ENCODE results near the gene RBMS3. TPM values are rescaled to one million over a fixed set of nuclear protein-coding genes. Genes with fewer than 3 reads are reported as not detected.
"Not testable (repeated sequence)": the region's sequence is repeated elsewhere in the genome, so short reads cannot be mapped to it uniquely, and the experiment has no call there.

The RBMS3 gene
- total RNA-seq, 1 donor from 2014 or later = 3.4 TPM

DNA sequence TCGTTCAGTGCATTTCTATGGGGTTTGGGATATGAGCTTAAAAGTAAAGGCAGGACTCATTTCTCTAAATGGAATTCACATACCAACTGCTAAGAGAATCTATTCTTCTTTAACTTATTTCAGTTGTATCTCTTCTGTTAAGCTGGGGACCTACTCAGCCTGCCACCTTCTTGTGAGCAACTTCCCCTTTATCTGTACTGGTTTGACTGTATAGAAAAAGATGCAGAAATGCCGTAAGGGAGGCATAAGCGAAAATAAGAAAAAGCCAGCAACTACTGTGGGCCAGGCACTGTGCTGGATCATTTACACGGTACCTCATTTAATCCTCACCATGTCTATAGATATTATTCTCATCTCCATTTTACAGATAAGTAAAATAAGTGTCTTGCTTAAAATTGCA is 38.4 kb downstream of the RBMS3 start:
- Histone ChIP-seq H3K27me3 (ENCODE audit: control insufficient read depth, insufficient read depth, low read length) (no peaks in the 10 kb centered on the region), H3K36me3 (ENCODE audit: control insufficient read depth, insufficient read depth, low read length) (no peaks in the 10 kb centered on the region), H3K4me3 (ENCODE audit: low read depth, low read length) (no peak overlapping the region)
- TF ChIP-seq, protein P1, sequence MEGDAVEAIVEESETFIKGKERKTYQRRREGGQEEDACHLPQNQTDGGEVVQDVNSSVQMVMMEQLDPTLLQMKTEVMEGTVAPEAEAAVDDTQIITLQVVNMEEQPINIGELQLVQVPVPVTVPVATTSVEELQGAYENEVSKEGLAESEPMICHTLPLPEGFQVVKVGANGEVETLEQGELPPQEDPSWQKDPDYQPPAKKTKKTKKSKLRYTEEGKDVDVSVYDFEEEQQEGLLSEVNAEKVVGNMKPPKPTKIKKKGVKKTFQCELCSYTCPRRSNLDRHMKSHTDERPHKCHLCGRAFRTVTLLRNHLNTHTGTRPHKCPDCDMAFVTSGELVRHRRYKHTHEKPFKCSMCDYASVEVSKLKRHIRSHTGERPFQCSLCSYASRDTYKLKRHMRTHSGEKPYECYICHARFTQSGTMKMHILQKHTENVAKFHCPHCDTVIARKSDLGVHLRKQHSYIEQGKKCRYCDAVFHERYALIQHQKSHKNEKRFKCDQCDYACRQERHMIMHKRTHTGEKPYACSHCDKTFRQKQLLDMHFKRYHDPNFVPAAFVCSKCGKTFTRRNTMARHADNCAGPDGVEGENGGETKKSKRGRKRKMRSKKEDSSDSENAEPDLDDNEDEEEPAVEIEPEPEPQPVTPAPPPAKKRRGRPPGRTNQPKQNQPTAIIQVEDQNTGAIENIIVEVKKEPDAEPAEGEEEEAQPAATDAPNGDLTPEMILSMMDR (IDR thresholded peaks at IDR 0.05; ENCODE audit: insufficient read depth, low read length, severe bottlenecking) = no peak
- DNase-seq (ENCODE audit: low read depth) = no peak
- no peak for FAIRE-seq

DNA sequence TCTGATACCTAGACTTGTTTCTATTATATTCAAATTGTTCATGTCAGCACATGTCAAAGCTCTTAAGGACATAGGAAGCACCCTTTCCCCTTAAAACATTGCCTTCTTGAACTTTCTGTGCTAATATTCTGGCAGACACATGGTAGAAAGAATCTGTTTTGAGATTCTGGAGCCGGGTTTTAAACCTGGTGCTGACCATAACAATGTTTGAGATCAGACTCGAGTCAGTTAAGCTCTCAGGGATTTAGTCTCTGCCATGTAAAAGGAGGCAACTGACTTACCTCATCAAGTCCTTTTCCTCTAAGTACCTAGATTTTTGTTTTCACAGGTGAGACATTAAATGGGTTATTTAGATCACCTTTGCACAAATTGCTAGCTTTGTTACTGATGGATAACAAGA is 38.9 kb downstream of the RBMS3 start:
- Histone ChIP-seq H3K27me3 (ENCODE audit: control insufficient read depth, insufficient read depth, low read length) (no peaks in the 10 kb centered on the region), H3K36me3 (ENCODE audit: control insufficient read depth, insufficient read depth, low read length) (no peaks in the 10 kb centered on the region), H3K4me3 (ENCODE audit: low read depth, low read length) (no peak overlapping the region)
- FAIRE-seq (no peak), DNase-seq (ENCODE audit: low read depth) (peak; percentile 32)
- TF ChIP-seq, protein P1 (IDR thresholded peaks at IDR 0.05; ENCODE audit: insufficient read depth, low read length, severe bottlenecking) = no peak

DNA sequence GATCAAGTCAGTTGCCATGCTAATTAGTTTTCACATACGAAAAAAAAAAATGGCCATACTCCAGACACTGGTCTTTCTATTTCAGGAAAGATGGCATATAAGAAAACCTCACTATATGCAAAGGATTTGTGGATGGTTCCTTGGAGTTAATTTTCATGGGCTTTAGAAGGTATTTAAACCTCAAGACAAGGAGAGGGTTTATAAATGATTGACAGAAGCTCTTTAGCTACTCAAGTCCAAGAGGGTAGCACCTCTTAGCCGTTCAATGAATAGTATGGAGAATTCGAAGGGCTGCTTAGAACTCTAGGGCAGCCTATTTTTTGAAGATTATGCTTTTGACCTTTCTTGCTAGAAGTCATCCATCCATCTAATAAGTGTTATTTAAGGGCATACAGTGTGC is 41.7 kb downstream of the RBMS3 start:
- FAIRE-seq (no peak), DNase-seq (ENCODE audit: low read depth) (no peak)
- Histone ChIP-seq H3K36me3 (ENCODE audit: control insufficient read depth, insufficient read depth, low read length) (no peaks in the 10 kb centered on the region), H3K27me3 (ENCODE audit: control insufficient read depth, insufficient read depth, low read length) (no peaks in the 10 kb centered on the region), H3K4me3 (ENCODE audit: low read depth, low read length) (no peak overlapping the region)
- TF ChIP-seq, protein P1 (IDR thresholded peaks at IDR 0.05; ENCODE audit: insufficient read depth, low read length, severe bottlenecking) = no peak

DNA sequence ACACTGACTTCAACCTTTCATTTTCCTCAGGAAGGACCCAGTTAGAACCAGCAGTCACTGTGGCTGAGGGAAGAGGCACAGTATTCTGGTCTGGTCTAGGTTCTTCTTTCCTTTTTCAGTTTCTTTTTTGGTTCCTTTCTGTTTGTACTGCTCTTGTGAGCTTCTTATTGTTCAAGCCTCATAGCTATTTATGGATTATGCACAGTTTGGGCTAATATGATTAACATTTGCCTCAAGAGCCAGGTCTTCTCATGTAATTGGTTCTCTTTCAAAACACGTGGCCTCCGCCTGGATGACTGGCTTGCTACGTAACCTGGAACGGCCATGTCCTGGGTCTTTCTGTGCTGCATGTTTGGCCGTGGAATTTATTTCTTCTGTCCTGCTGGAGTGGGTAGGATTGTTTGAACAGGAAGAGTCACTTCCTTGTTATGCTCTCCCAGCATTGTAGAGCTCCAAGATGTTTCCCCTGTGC is 43.3 kb downstream of the RBMS3 start:
- FAIRE-seq (peak; percentile 68), DNase-seq (ENCODE audit: low read depth) (peak; percentile 86)
- no peaks in the 10 kb centered on the region for H3K27me3 ChIP-seq (ENCODE audit: control insufficient read depth, insufficient read depth, low read length)
- TF ChIP-seq, protein P1 (IDR thresholded peaks at IDR 0.05; ENCODE audit: insufficient read depth, low read length, severe bottlenecking) = no peak
- peak overlapping the region; percentile 9 for H3K4me3 ChIP-seq (ENCODE audit: low read depth, low read length)
- H3K36me3 ChIP-seq (ENCODE audit: control insufficient read depth, insufficient read depth, low read length) = no peaks in the 10 kb centered on the region

DNA sequence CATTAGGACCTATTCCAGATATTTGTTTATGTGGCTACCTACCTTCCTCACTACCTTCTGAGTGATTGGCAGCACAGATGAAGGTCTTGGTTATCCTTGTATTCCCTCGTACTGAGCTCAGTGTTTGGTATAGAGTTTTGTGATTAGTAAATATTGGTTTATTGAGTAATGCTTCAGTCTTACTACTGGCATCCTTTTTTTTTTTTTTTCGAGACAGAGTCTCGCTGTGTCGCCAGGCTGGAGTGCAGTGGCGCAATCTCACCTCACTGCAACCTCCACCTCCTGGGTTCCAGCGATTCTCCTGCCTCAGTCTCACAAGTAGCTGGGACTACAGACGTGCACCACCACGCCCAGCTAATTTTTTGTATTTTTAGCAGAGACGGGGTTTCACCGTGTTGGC is 45.7 kb downstream of the RBMS3 start:
- H3K27me3 ChIP-seq (ENCODE audit: control insufficient read depth, insufficient read depth, low read length); H3K36me3 ChIP-seq (ENCODE audit: control insufficient read depth, insufficient read depth, low read length); DNase-seq (ENCODE audit: low read depth); H3K4me3 ChIP-seq (ENCODE audit: low read depth, low read length); FAIRE-seq: not testable (repeated sequence)

DNA sequence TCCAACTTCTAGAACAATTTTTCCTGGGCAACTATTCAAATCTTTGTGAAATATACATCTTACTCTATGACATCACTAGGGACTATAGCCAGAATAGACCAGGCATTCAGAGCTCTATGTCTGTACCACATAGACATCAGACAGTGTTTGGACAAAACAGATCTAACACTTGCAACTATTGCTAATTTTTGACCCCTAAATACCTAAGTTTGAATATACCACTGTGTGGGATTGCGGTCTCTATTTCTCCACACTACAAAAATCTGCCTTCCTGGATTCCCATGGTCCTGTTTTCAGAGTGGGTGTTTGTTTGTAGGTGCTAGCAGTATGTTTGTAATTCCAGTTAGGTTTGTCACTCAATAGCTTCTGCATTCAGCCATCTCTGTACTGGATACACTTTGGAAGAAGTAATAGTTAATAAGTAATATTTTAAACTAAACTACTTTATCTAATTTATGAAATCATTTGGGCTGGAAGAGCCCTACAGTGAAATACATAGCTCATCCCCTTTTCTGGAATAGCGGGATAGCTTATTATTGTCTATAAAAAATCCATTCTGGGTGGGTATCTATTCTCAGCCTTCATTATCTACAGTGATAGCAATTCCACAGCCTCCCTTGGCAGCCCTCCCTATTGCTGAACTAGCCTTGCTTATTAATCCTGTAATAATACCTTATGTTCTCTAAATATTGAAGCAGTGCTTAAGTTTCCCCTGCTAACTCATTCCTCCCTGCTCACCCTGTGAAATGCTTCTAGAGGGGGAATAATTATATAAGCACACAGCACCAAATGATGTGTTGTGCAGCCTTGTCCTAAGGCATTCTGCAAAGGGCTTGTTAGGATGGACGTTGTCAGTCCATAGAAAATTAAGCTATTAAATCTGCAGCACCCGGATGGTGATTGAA is 49.4 kb downstream of the RBMS3 start:
- no peaks in the 10 kb centered on the region for H3K27me3 ChIP-seq (ENCODE audit: control insufficient read depth, insufficient read depth, low read length)
- DNase-seq (ENCODE audit: low read depth) = peak; percentile 13
- H3K36me3 ChIP-seq (ENCODE audit: control insufficient read depth, insufficient read depth, low read length) = no peaks in the 10 kb centered on the region
- H3K4me3 ChIP-seq (ENCODE audit: low read depth, low read length) = no peak overlapping the region
- FAIRE-seq = no peak
- TF ChIP-seq, protein P1 (IDR thresholded peaks at IDR 0.05; ENCODE audit: insufficient read depth, low read length, severe bottlenecking) = no peak

Measured in bronchial epithelial cell (primary cell).